Vagina (tissue), 2 donors: ENCODE results near the gene GALNT6.

Experiments
- CTCF ChIP-seq, 3 experiments: fragments of 450-650 bp in 2 of 3; fragments of 200-600 bp in 1 of 3; sonication (generic) in 1 of 3; IDR thresholded peaks; one replicate each; pipeline ENCODE4 v1.5.1; 2017 to 2019; ENCODE audit warnings: antibody characterized with exemption in 3 of 3, mild to moderate bottlenecking in 2 of 3, moderate library complexity in 2 of 3
- POLR2AphosphoS5 ChIP-seq, 2 donors: sonication (generic); formaldehyde crosslinking; IDR thresholded peaks; one replicate each; pipeline ENCODE4 v1.9.0; 2017; ENCODE audit warnings: antibody characterized with exemption in 2 of 2, mild to moderate bottlenecking in 2 of 2, low read depth in 1 of 2; ENCODE audit not compliant: insufficient read depth in 1 of 2

DNA sequence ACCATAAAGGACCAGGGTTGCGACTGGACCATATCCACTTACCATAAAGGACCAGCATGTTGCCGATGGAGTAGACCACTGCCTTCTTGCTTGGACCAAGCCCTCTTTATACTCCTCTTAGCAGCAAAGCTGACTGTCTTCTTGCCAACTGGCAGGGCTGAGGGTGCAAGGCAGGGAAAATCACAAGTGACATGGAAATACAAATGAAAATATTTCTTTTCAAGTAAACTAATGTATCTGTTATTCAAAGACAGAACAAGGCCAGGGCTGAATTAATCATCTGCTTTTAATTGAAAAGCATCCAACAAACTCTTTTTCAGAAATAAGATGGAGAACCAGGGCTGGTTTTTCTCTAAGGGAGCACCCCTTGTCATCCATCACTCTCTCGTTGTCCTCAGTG is 44.6 kb downstream of the GALNT6 start, which contains the start of gene CELA1:
- TF ChIP-seq CTCF (IDR thresholded peaks at IDR 0.05) = no peak
- TF ChIP-seq POLR2AphosphoS5 (IDR thresholded peaks at IDR 0.05; ENCODE audit: insufficient read depth in 1 of 2, low read depth in 1 of 2) = no peak
